Measurements from ENCODE around the gene LRRC8B.

The LRRC8B gene

DNA sequence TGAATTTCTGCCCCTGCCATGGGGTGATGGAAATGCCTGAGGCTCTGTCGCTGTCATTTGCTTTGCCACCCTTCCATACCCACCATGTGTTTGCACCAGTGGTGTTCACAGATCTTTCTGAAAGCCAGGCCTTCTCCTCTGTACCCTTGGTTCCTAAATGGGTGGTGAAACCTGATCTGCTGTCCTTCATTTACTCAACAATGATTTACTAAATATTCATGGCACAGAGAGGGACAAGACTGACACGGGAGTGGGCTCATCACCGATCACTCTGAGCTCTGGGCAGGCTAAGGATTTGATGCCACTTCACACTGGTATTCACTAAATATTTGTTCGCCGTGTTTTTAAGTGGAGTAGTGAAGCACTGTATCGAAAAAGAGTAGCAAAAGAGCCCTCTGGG is 40.9 kb downstream of the LRRC8B start:
- no peak for DNase-seq (ENCODE audit: low read depth)
- TF ChIP-seq, protein P1, sequence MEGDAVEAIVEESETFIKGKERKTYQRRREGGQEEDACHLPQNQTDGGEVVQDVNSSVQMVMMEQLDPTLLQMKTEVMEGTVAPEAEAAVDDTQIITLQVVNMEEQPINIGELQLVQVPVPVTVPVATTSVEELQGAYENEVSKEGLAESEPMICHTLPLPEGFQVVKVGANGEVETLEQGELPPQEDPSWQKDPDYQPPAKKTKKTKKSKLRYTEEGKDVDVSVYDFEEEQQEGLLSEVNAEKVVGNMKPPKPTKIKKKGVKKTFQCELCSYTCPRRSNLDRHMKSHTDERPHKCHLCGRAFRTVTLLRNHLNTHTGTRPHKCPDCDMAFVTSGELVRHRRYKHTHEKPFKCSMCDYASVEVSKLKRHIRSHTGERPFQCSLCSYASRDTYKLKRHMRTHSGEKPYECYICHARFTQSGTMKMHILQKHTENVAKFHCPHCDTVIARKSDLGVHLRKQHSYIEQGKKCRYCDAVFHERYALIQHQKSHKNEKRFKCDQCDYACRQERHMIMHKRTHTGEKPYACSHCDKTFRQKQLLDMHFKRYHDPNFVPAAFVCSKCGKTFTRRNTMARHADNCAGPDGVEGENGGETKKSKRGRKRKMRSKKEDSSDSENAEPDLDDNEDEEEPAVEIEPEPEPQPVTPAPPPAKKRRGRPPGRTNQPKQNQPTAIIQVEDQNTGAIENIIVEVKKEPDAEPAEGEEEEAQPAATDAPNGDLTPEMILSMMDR (IDR thresholded peaks at IDR 0.05; ENCODE audit: low read depth, low read length, missing control alignments), result no peak
- in situ Hi-C loops (cut with HindIII; ENCODE audit: low sequenced_read_pairs), result no loop called here
- no peak overlapping the region for H3K4me3 ChIP-seq (ENCODE audit: low read depth, low read length)

DNA sequence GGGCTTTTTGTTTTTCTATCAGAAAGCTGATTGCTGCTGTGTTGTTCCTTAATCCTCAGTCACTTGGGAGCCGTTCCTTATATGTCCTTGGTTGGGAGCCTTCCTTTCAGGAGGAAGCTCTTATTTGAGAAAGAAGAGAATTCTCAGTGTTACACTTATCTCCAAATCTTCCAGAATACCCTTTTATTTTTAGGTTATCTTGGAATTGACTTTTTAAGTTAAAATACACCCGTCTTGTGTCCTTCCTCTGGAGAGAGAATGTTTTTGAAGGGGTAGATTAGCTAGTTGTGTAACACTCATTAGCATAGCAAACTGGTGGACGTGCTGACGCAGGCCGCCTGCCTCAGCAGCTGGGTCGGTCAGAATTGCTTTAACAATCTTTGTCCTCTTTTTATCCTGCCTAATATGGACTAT is 42.1 kb downstream of the LRRC8B start:
- DNase-seq (ENCODE audit: low read depth), result no peak

DNA sequence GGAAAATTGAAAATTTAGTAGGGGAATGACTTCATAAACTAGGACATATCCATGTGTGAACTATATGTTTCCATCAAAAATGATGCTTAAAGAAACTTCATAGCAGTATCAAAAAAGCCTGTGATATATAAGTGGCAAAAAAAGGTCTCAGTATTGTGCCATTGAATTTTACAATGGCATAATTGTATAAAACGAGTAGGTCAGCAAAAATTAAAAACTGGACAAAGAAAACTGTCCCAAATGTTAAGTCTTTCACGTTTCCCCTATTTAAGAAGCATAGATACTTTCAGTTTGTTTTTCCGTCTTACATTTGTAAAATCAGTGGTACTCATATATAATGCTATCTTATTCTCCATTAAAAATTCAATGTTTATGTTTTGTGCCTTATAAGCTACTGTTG is 43.2 kb downstream of the LRRC8B start:
- TF ChIP-seq, protein P1 (IDR thresholded peaks at IDR 0.05; ENCODE audit: low read depth, low read length, missing control alignments), result no peak
- no peak for DNase-seq (ENCODE audit: low read depth)
- in situ Hi-C loops (cut with HindIII; ENCODE audit: low sequenced_read_pairs), result no loop called here
- no peak overlapping the region for H3K4me3 ChIP-seq (ENCODE audit: low read depth, low read length)

More for the DNA sequence above, 42.1 kb downstream of the LRRC8B start:
- H3K4me3 ChIP-seq (ENCODE audit: low read depth, low read length), result no peak overlapping the region
- TF ChIP-seq, protein P1 (IDR thresholded peaks at IDR 0.05; ENCODE audit: low read depth, low read length, missing control alignments), result no peak
- in situ Hi-C loops (cut with HindIII; ENCODE audit: low sequenced_read_pairs), result no loop called here

DNA sequence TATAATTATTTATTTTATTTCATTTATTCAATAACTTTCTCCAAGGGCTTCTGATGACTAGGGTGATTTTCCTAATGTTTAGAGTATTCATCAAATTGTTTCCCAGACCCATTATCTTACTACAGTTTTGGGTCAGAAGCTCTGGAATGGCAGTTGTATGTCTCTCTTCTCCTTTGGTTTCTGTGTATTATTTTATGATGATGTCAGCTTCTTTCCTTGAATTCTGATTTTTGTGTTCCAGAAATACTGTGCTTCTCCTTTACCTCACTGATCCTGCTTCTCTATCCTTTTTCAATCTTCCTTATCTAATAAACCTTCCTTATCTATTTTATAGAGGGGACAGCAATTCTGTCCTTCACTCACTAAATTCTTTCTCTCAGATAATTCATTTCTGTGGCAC is 48.8 kb downstream of the LRRC8B start:
- DNase-seq (ENCODE audit: low read depth), result no peak
- H3K4me3 ChIP-seq (ENCODE audit: low read depth, low read length), result no peak overlapping the region
- in situ Hi-C loops (cut with HindIII; ENCODE audit: low sequenced_read_pairs), result no loop called here
- TF ChIP-seq, protein P1 (IDR thresholded peaks at IDR 0.05; ENCODE audit: low read depth, low read length, missing control alignments), result no peak

DNA sequence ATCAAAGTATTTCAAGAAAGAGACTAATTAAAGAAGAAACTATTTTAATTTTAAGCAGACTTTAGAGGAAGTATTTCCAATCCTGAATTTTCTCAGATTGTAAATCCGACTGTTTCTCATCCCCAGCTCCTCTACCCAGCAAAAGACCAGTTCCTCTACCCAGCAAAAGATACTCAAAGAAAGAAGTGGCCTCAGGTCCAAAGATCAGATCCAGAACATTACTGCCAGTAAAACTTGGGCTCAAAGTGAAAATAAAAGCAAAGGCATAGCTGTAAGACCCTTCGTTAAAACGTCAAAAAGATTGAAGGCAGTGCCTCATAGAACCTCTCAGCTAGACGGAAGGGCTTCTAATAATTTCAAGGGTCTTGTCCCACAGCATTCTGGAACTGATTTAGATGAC is 50.0 kb downstream of the LRRC8B start:
- in situ Hi-C loops (cut with HindIII; ENCODE audit: low sequenced_read_pairs), result no loop called here
- no peak for DNase-seq (ENCODE audit: low read depth)
- TF ChIP-seq, protein P1 (IDR thresholded peaks at IDR 0.05; ENCODE audit: low read depth, low read length, missing control alignments), result no peak
- no peak overlapping the region for H3K4me3 ChIP-seq (ENCODE audit: low read depth, low read length)

DNA sequence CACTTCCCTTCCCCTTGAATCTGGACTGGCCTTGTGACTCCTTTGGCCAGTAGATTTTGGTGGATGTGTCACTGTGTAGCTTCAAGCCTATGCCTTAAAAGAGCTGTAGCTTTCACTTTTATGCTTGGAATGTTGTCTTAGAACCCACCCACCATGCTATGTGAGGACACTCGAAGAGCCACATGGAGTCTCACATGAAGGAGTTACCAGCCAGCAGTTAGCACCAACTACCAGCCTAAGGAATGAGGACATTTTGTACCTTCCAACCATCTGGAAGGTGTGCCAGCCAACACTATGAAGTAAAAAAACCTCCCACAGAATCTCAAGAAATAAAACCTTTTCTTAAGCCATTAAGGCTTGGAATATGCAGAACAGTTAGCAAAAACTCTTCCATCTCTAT is 50.6 kb downstream of the LRRC8B start:
- no peak overlapping the region for H3K4me3 ChIP-seq (ENCODE audit: low read depth, low read length)
- TF ChIP-seq, protein P1 (IDR thresholded peaks at IDR 0.05; ENCODE audit: low read depth, low read length, missing control alignments), result no peak
- in situ Hi-C loops (cut with HindIII; ENCODE audit: low sequenced_read_pairs), result no loop called here
- no peak for DNase-seq (ENCODE audit: low read depth)

DNA sequence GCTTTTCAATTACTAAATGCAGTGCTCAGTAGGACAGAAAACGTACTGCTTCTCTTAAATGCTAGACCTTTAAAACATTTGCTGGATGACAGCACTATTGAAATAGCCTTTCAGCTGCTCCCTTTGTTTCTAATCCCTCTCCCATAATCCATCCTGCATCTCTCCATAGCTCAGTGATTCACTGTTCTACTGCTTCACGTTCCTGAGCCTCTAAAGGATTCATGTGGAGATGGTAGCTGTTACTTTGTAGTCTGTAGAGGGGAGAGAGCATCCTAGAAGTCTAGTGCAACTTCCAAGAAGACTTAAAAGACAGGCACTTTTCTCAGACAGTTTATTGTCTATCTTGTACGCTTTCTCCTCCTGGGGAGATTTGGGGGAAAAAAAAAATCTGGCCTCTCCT is 51.4 kb downstream of the LRRC8B start:
- TF ChIP-seq, protein P1 (IDR thresholded peaks at IDR 0.05; ENCODE audit: low read depth, low read length, missing control alignments), result no peak
- no peak for DNase-seq (ENCODE audit: low read depth)
- in situ Hi-C loops (cut with HindIII; ENCODE audit: low sequenced_read_pairs), result no loop called here
- H3K4me3 ChIP-seq (ENCODE audit: low read depth, low read length), result no peak overlapping the region
